Neuronal stem cell (in vitro differentiated cells): Measurements from ENCODE around the gene CARM1.
A peak's percentile ranks its signal among the peaks of the same experiment; 100 is the strongest.

ENCODE experiments used
- DNase-seq: peaks from one replicate; pipeline ENCODE4 v3.0.0-alpha.2; 2013; ENCODE audit warnings: low spot score
- H2AFZ ChIP-seq: one replicate; pipeline ENCODE4 v1.6.1; 2013; ENCODE audit warnings: mild to moderate bottlenecking, low read length, inconsistent platforms
- H2AK5ac ChIP-seq: 2 replicates; pipeline ENCODE4 v1.6.1; 2013; ENCODE audit warnings: low read depth, mild to moderate bottlenecking, inconsistent platforms, low read length, moderate library complexity, mixed read lengths
- H2BK120ac ChIP-seq: 2 replicates; pipeline ENCODE4 v1.6.1; 2013; ENCODE audit warnings: low read depth, mild to moderate bottlenecking, inconsistent platforms, low read length, moderate library complexity, mixed read lengths
- H2BK12ac ChIP-seq: one replicate; pipeline ENCODE4 v1.6.1; 2013; ENCODE audit warnings: low read length, inconsistent platforms
- H2BK15ac ChIP-seq: 2 replicates; pipeline ENCODE4 v1.6.1; 2013; ENCODE audit warnings: mild to moderate bottlenecking, low read length, inconsistent platforms, mixed read lengths
- H2BK5ac ChIP-seq: one replicate; pipeline ENCODE4 v1.6.1; 2013; ENCODE audit warnings: inconsistent platforms, mild to moderate bottlenecking, low read length, moderate library complexity
- H3K14ac ChIP-seq: one replicate; pipeline ENCODE4 v1.6.1; 2013; ENCODE audit warnings: low read length, inconsistent platforms
- H3K18ac ChIP-seq: 2 replicates; pipeline ENCODE4 v1.6.1; 2013; ENCODE audit warnings: low read length, inconsistent platforms
- H3K23ac ChIP-seq: 2 replicates; pipeline ENCODE4 v1.6.1; 2013; ENCODE audit warnings: low read depth, mild to moderate bottlenecking, mixed read lengths, low read length, inconsistent platforms; ENCODE audit not compliant: poor library complexity
- H3K27ac ChIP-seq: replicated peaks from 3 replicates; pipeline ENCODE4 v1.5.1; 2013; ENCODE audit warnings: low read length, inconsistent platforms
- H3K27me3 ChIP-seq, 3 experiments: 2 replicates each; pipeline ENCODE4 v1.6.1; 2013; ENCODE audit warnings: low read length in 3 of 3, mild to moderate bottlenecking in 2 of 3, inconsistent platforms in 1 of 3, low read depth in 1 of 3, mixed read lengths in 1 of 3, moderate library complexity in 1 of 3; ENCODE audit not compliant: control insufficient read depth in 3 of 3, insufficient read depth in 3 of 3
- H3K36me3 ChIP-seq, 2 donors: replicated peaks in 1 of 2; 2 replicates each; pipeline ENCODE4 v1.6.1; 2013; ENCODE audit warnings: low read length in 2 of 2; ENCODE audit not compliant: control insufficient read depth in 2 of 2, insufficient read depth in 2 of 2
- H3K4ac ChIP-seq: 2 replicates; pipeline ENCODE4 v1.6.1; 2013; ENCODE audit warnings: inconsistent platforms, mild to moderate bottlenecking, low read length, moderate library complexity
- H3K4me1 ChIP-seq, 2 donors: 1 replicate in 1 of 2; 2 replicates in 1 of 2; pipeline ENCODE4 v1.6.1; 2013; ENCODE audit warnings: low read length in 2 of 2, low read depth in 1 of 2; ENCODE audit not compliant: control insufficient read depth in 2 of 2, insufficient read depth in 1 of 2
- H3K4me2 ChIP-seq: one replicate; pipeline ENCODE4 v1.6.1; 2013; ENCODE audit warnings: mild to moderate bottlenecking, low read length, inconsistent platforms; ENCODE audit not compliant: insufficient read depth, poor library complexity, severe bottlenecking
- H3K4me3 ChIP-seq, 2 donors: 2 replicates each; pipeline ENCODE4 v1.5.1; 2013; ENCODE audit warnings: low read length in 2 of 2, mild to moderate bottlenecking in 2 of 2, inconsistent platforms in 1 of 2, moderate library complexity in 1 of 2
- H3K79me1 ChIP-seq: one replicate; pipeline ENCODE4 v1.6.1; 2013; ENCODE audit warnings: low read depth, mild to moderate bottlenecking, inconsistent platforms, low read length, moderate library complexity
- H3K9ac ChIP-seq: one replicate; pipeline ENCODE4 v1.6.1; 2013; ENCODE audit warnings: mild to moderate bottlenecking, low read depth, low read length, inconsistent platforms; ENCODE audit not compliant: poor library complexity
- H3K9me3 ChIP-seq, 2 donors: replicated peaks in 1 of 2; 2 replicates each; pipeline versions ENCODE3 to v1.6.1; 2013; ENCODE audit warnings: low read length in 2 of 2, mild to moderate bottlenecking in 2 of 2, inconsistent platforms in 1 of 2, low read depth in 1 of 2, mixed read lengths in 1 of 2, moderate library complexity in 1 of 2; ENCODE audit not compliant: control insufficient read depth in 2 of 2, insufficient read depth in 1 of 2
- H4K8ac ChIP-seq: one replicate; pipeline ENCODE4 v1.6.1; 2013; ENCODE audit warnings: low read depth, mild to moderate bottlenecking, inconsistent platforms, low read length, moderate library complexity
- H4K91ac ChIP-seq: one replicate; pipeline ENCODE4 v1.6.1; 2013; ENCODE audit warnings: low read length, low read depth, mild to moderate bottlenecking, inconsistent platforms; ENCODE audit not compliant: poor library complexity
- WGBS, 2 donors: extraction: QIAGEN DNeasy Blood & Tissue Kit; methylation state at CpG; one replicate each; pipeline ENCODE4 v1.1.7; 2013; ENCODE audit warnings: missing lambda C conversion rate in 2 of 2, mixed read lengths in 1 of 2; ENCODE audit not compliant: insufficient read length in 2 of 2, insufficient replicate concordance in 1 of 2; ENCODE audit errors: extremely low coverage in 2 of 2; 5-methylcytosine and 5-hydroxymethylcytosine counted together

The CARM1 gene

GRCh38 chr19:10894911-10895213 lies 23.5 kb downstream of the CARM1 start:
- no peak overlapping the region for H3K27ac ChIP-seq
- no CpG with 5 or more reads among the region's 7 CpGs for WGBS, 2 donors

GRCh38 chr19:10895363-10895762 lies 24.0 kb downstream of the CARM1 start:
- H2BK15ac ChIP-seq = no peak overlapping the region
- no CpG with 5 or more reads among the region's 6 CpGs for WGBS, 2 donors
- H2AK5ac ChIP-seq = no peak overlapping the region
- no peaks in the 10 kb centered on the region for H3K27me3 ChIP-seq
- H3K79me1 ChIP-seq = peaks cover 23% of the 10 kb centered on the region
- H2AFZ ChIP-seq = no peak overlapping the region
- no peak overlapping the region for H3K27ac ChIP-seq
- H3K18ac ChIP-seq = peak overlapping the region; percentile 42
- H3K4me1 ChIP-seq = peaks cover 19 to 25% of the 10 kb centered on the region in 2 donors
- peak overlapping the region; percentile 22 for H3K23ac ChIP-seq
- H3K14ac ChIP-seq = no peak overlapping the region
- no peak overlapping the region for H3K9ac ChIP-seq
- no peak overlapping the region for H4K8ac ChIP-seq
- peaks cover 0 to 6% of the 10 kb centered on the region in 2 donors for H3K36me3 ChIP-seq
- no peak overlapping the region for H3K4me2 ChIP-seq
- no peak for DNase-seq
- H3K4me3 ChIP-seq = no peak overlapping the region
- H3K4ac ChIP-seq = no peak overlapping the region
- H3K9me3 ChIP-seq = no peaks in the 10 kb centered on the region
- no peak overlapping the region for H4K91ac ChIP-seq
- no peak overlapping the region for H2BK5ac ChIP-seq
- H2BK12ac ChIP-seq = no peak overlapping the region
- no peak overlapping the region for H2BK120ac ChIP-seq

More at GRCh38 chr19:10894911-10895213, 23.5 kb downstream of the CARM1 start:
- Histone ChIP-seq H3K4me3 (no peak overlapping the region), H3K9ac (no peak overlapping the region), H3K4me2 (no peak overlapping the region), H3K23ac (no peak overlapping the region), H2BK12ac (no peak overlapping the region), H2AFZ (no peak overlapping the region), H3K18ac (no peak overlapping the region), H3K9me3 (no peaks in the 10 kb centered on the region), H4K91ac (no peak overlapping the region), H3K4me1 (peaks cover 19 to 25% of the 10 kb centered on the region in 2 donors), H2AK5ac (no peak overlapping the region), H3K4ac (no peak overlapping the region), H2BK120ac (no peak overlapping the region), H2BK5ac (no peak overlapping the region), H2BK15ac (no peak overlapping the region), H3K36me3 (peaks cover 0 to 6% of the 10 kb centered on the region in 2 donors), H3K14ac (no peak overlapping the region), H3K27me3 (no peaks in the 10 kb centered on the region), H4K8ac (no peak overlapping the region), H3K79me1 (peaks cover 23% of the 10 kb centered on the region)
- DNase-seq = no peak

GRCh38 chr19:10895920-10896319 lies 24.6 kb downstream of the CARM1 start:
- Histone ChIP-seq H3K9me3 (no peaks in the 10 kb centered on the region), H2BK15ac (no peak overlapping the region), H3K27me3 (no peaks in the 10 kb centered on the region), H2BK120ac (no peak overlapping the region), H3K23ac (no peak overlapping the region), H3K18ac (no peak overlapping the region), H3K4ac (no peak overlapping the region), H3K4me2 (no peak overlapping the region), H2BK12ac (no peak overlapping the region), H3K9ac (no peak overlapping the region), H3K79me1 (peaks cover 21% of the 10 kb centered on the region), H3K36me3 (peaks cover 0 to 6% of the 10 kb centered on the region in 2 donors), H3K4me3 (no peak overlapping the region), H3K14ac (no peak overlapping the region), H2AFZ (no peak overlapping the region), H2BK5ac (no peak overlapping the region), H3K4me1 (peaks cover 16 to 22% of the 10 kb centered on the region in 2 donors), H3K27ac (no peak overlapping the region), H4K8ac (no peak overlapping the region), H2AK5ac (no peak overlapping the region), H4K91ac (no peak overlapping the region)
- no peak for DNase-seq
- WGBS, 2 donors = no CpG with 5 or more reads among the region's 12 CpGs

- no peak overlapping the region for H3K18ac ChIP-seq
- H3K27me3 ChIP-seq = no peaks in the 10 kb centered on the region
- H3K9ac ChIP-seq = no peak overlapping the region
- H3K4ac ChIP-seq = no peak overlapping the region
- WGBS, 2 donors = no CpG with 5 or more reads among the region's 7 CpGs
- no peak overlapping the region for H4K91ac ChIP-seq
- H3K4me3 ChIP-seq = no peak overlapping the region
- H2AFZ ChIP-seq = no peak overlapping the region
- peaks cover 6 to 11% of the 10 kb centered on the region in 2 donors for H3K4me1 ChIP-seq
- peaks cover 2 to 6% of the 10 kb centered on the region in 2 donors for H3K36me3 ChIP-seq
- no peak overlapping the region for H2BK120ac ChIP-seq
- no peak overlapping the region for H3K23ac ChIP-seq
- H4K8ac ChIP-seq = no peak overlapping the region
- DNase-seq = no peak
- no peak overlapping the region for H2BK12ac ChIP-seq
- no peak overlapping the region for H3K27ac ChIP-seq
- H2AK5ac ChIP-seq = no peak overlapping the region
- peaks cover 22% of the 10 kb centered on the region for H3K79me1 ChIP-seq
- no peak overlapping the region for H2BK15ac ChIP-seq
- H3K4me2 ChIP-seq = no peak overlapping the region
- no peaks in the 10 kb centered on the region for H3K9me3 ChIP-seq
- no peak overlapping the region for H2BK5ac ChIP-seq
- H3K14ac ChIP-seq = no peak overlapping the region
These were observed 25.6 kb downstream of the CARM1 start for GRCh38 chr19:10896851-10897526.
